H1 (cell line): Measurements from ENCODE around the gene C16orf95. TPM values are rescaled to one million over a fixed set of nuclear protein-coding genes. Genes with fewer than 3 reads are reported as not detected.

Experiments used
- EGR1 ChIP-seq: IDR thresholded peaks from 2 replicates; pipeline ENCODE4 v1.6.1; 2011; ENCODE audit warnings: low read depth, low read length, borderline replicate concordance
- JUND ChIP-seq: IDR thresholded peaks from 2 replicates; pipeline ENCODE4 v1.6.1; 2011; ENCODE audit warnings: mild to moderate bottlenecking, improper control_type of control experiment, low read length
- polyA plus RNA-seq, 7 experiments: library from polyadenylated mRNA; depleted of rRNA in 3 of 7; stranded (reverse) in 5 of 7; unstranded in 2 of 7; fragments of >200 nt in 5 of 7; fragments of 200-250 nt in 2 of 7; gene quantifications; 1 replicate in 5 of 7; 2 replicates in 1 of 7; 4 replicates in 1 of 7; pipeline versions ENCODE4 v1.2.1 to v1.2.3, GENCODE V29; 2011 to 2013; ENCODE audit warnings: missing spikeins in 2 of 7, mixed read lengths in 2 of 7
- total RNA-seq: library from RNA; stranded (reverse); fragmentation: NEBNext Ultra II Directional; extraction: Animal tissue kit (Norgen Biotek cat#: 25700); gene quantifications from 2 replicates; pipeline ENCODE4 v1.2.1, GENCODE V29; 2021

C16orf95 gene
- total and polyA plus RNA-seq, 2 of the 8 experiments (the other 6 are each of a cell fraction or from before 2014, with no cell fraction given) = 5.0 to 5.4 TPM

GRCh38 chr16:87323727-87324410 is 6.7 kb upstream of the C16orf95 start (continued):
- TF ChIP-seq EGR1 (no peak), JUND (no peak)
- TF ChIP-seq, all 59 proteins: peak for 0
